ENCODE data around the gene ABHD17B.

Gene ABHD17B

GRCh38 chr9:71861618-71862017, 49.4 kb downstream of the ABHD17B start:
- no peak overlapping the region for H3K4me3 ChIP-seq
- no peak overlapping the region for H3K9ac ChIP-seq
- peaks cover 21 to 48% (median 34%) of the 10 kb centered on the region in 11 experiments for H3K9me3 ChIP-seq (replicated peaks in 1 of 11)
- H4K20me1 ChIP-seq: peaks cover 0 to 3% (median 0%) of the 10 kb centered on the region in 11 experiments; a peak in 1 of 22 replicates
- H3K4me2 ChIP-seq: no peak overlapping the region
- no peak overlapping the region for H3K27ac ChIP-seq
- TF ChIP-seq Cebpa-rat (IDR thresholded peaks at IDR 0.05): no peak
- H3K36me3 ChIP-seq: peaks cover 57 to 96% (median 72%) of the 10 kb centered on the region in 11 experiments
- H3K27me3 ChIP-seq: no peaks in the 10 kb centered on the region
- peaks cover 0 to 12% (median 3%) of the 10 kb centered on the region in 10 experiments; a peak in 9 of 20 replicates for H3K4me1 ChIP-seq

DNA sequence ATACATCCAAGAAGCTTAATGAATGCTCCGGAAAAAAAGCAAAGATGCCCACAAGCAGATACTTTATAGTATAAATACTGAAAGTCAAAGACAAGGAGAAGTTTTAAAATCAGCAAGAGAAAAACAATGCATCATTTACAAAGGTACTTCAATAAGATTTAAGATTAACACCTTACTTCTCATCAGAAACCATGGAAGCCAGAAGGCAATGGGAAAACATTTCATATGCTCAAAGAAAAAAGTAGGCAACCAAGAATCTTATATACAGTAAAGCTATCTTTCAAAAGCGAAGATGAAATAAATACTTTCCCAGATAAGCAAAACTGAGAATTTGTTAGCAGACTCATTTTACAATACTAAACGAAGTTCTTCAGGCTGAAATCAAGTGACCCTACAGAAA, 51.1 kb downstream of the ABHD17B start:
- H3K4me3 ChIP-seq: no peak overlapping the region
- H3K36me3 ChIP-seq: peaks cover 43 to 82% (median 57%) of the 10 kb centered on the region in 11 experiments
- H3K4me1 ChIP-seq: peaks cover 0 to 12% (median 3%) of the 10 kb centered on the region in 10 experiments; a peak in 9 of 20 replicates
- H3K9ac ChIP-seq: no peak overlapping the region
- H3K4me2 ChIP-seq: no peak overlapping the region
- H4K20me1 ChIP-seq: peaks cover 0 to 4% (median 0%) of the 10 kb centered on the region in 11 experiments; a peak in 1 of 22 replicates
- H3K27me3 ChIP-seq: no peaks in the 10 kb centered on the region
- TF ChIP-seq Cebpa-rat (IDR thresholded peaks at IDR 0.05): no peak
- peaks cover 21 to 44% (median 34%) of the 10 kb centered on the region in 11 experiments for H3K9me3 ChIP-seq (replicated peaks in 1 of 11)
- H3K27ac ChIP-seq: no peak overlapping the region

- peaks cover 0 to 12% (median 3%) of the 10 kb centered on the region in 10 experiments; a peak in 9 of 20 replicates for H3K4me1 ChIP-seq
- no peak overlapping the region for H3K27ac ChIP-seq
- H3K27me3 ChIP-seq: no peaks in the 10 kb centered on the region
- no peak overlapping the region for H3K4me3 ChIP-seq
- no peak overlapping the region for H3K9ac ChIP-seq
- H3K4me2 ChIP-seq: peak overlapping the region in 4 of 11 experiments; percentile 28 to 46 (median 40); a peak in 7 of 22 replicates
- H4K20me1 ChIP-seq: peaks cover 0 to 4% (median 0%) of the 10 kb centered on the region in 11 experiments; a peak in 1 of 22 replicates
- TF ChIP-seq Cebpa-rat (IDR thresholded peaks at IDR 0.05): no peak
- peaks cover 21 to 44% (median 32%) of the 10 kb centered on the region in 11 experiments for H3K9me3 ChIP-seq (replicated peaks in 1 of 11)
- H3K36me3 ChIP-seq: peaks cover 34 to 82% (median 47%) of the 10 kb centered on the region in 11 experiments
Measured at GRCh38 chr9:71858812-71859211, 52.2 kb downstream of the ABHD17B start.

GRCh38 chr9:71858102-71858798, 52.7 kb downstream of the ABHD17B start:
- no peak overlapping the region for H3K27ac ChIP-seq

DNA sequence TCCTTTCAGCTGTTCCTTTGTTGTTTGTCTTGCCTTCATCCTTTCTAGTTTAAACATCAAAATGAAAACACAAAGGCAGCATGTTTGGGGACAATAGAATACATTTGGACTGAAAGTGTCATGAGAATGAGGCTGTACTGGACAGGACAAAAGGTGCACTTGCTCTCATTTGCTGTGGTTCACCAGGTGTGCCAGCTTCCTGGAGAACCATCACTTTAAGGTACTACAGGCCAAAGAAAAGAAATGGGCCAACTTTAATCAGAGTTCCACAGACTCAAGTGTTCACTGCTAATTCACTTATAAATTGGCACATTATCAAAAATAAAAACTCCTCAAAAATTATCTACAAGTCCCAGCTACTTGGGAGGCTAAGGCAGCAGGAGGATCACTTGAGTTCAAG, 53.8 kb downstream of the ABHD17B start:
- Histone ChIP-seq H4K20me1 (peaks cover 0 to 4% (median 0%) of the 10 kb centered on the region in 11 experiments; a peak in 1 of 22 replicates), H3K9me3 (replicated peaks in 1 of 11) (peaks cover 21 to 33% (median 26%) of the 10 kb centered on the region in 11 experiments), H3K9ac (no peak overlapping the region), H3K4me2 (no peak overlapping the region), H3K36me3 (peaks cover 21 to 66% (median 30%) of the 10 kb centered on the region in 11 experiments; a peak in 21 of 22 replicates), H3K4me1 (peaks cover 0 to 12% (median 3%) of the 10 kb centered on the region in 10 experiments; a peak in 9 of 20 replicates), H3K27ac (no peak overlapping the region), H3K4me3 (no peak overlapping the region), H3K27me3 (no peaks in the 10 kb centered on the region)
- no peak for TF ChIP-seq Cebpa-rat (IDR thresholded peaks at IDR 0.05)

More at GRCh38 chr9:71858102-71858798, 52.7 kb downstream of the ABHD17B start:
- no peak overlapping the region for H3K9ac ChIP-seq
- H3K27me3 ChIP-seq: no peaks in the 10 kb centered on the region
- peaks cover 21 to 38% (median 32%) of the 10 kb centered on the region in 11 experiments for H3K9me3 ChIP-seq (replicated peaks in 1 of 11)
- H3K4me1 ChIP-seq: peaks cover 0 to 12% (median 3%) of the 10 kb centered on the region in 10 experiments; a peak in 9 of 20 replicates
- H3K4me2 ChIP-seq: no peak overlapping the region
- H4K20me1 ChIP-seq: peaks cover 0 to 4% (median 0%) of the 10 kb centered on the region in 11 experiments; a peak in 1 of 22 replicates
- no peak overlapping the region for H3K4me3 ChIP-seq
- H3K36me3 ChIP-seq: peaks cover 29 to 76% (median 41%) of the 10 kb centered on the region in 11 experiments; a peak in 21 of 22 replicates
- no peak for TF ChIP-seq Cebpa-rat (IDR thresholded peaks at IDR 0.05)

- Histone ChIP-seq H3K27ac (no peak overlapping the region), H3K9ac (no peak overlapping the region), H4K20me1 (peaks cover 0 to 4% (median 0%) of the 10 kb centered on the region in 11 experiments; a peak in 1 of 22 replicates), H3K36me3 (peaks cover 3 to 42% (median 7%) of the 10 kb centered on the region in 11 experiments; a peak in 15 of 22 replicates), H3K9me3 (replicated peaks in 1 of 11) (peaks cover 3 to 9% (median 5%) of the 10 kb centered on the region in 11 experiments; a peak in 19 of 22 replicates), H3K4me1 (peaks cover 0 to 11% (median 3%) of the 10 kb centered on the region in 10 experiments; a peak in 9 of 20 replicates), H3K4me3 (no peak overlapping the region), H3K27me3 (no peaks in the 10 kb centered on the region), H3K4me2 (no peak overlapping the region)
- no peak for TF ChIP-seq Cebpa-rat (IDR thresholded peaks at IDR 0.05)
Measured at GRCh38 chr9:71854811-71855210, 56.2 kb downstream of the ABHD17B start.

GRCh38 chr9:71853084-71853483, 57.9 kb downstream of the ABHD17B start:
- TF ChIP-seq Cebpa-rat (IDR thresholded peaks at IDR 0.05): no peak
- no peak overlapping the region for H3K9ac ChIP-seq
- peaks cover 0 to 28% (median 4%) of the 10 kb centered on the region in 11 experiments; a peak in 7 of 22 replicates for H3K36me3 ChIP-seq
- peaks cover 0 to 4% (median 0%) of the 10 kb centered on the region in 11 experiments; a peak in 1 of 22 replicates for H4K20me1 ChIP-seq
- no peak overlapping the region for H3K27ac ChIP-seq
- H3K4me1 ChIP-seq: no peaks in the 10 kb centered on the region
- H3K9me3 ChIP-seq (replicated peaks in 1 of 11): peaks cover 0 to 8% (median 0%) of the 10 kb centered on the region in 11 experiments; a peak in 3 of 22 replicates
- no peak overlapping the region for H3K4me3 ChIP-seq
- H3K27me3 ChIP-seq: no peaks in the 10 kb centered on the region
- no peak overlapping the region for H3K4me2 ChIP-seq

GRCh38 chr9:71850996-71851395, 60.0 kb downstream of the ABHD17B start:
- H3K27me3 ChIP-seq: no peaks in the 10 kb centered on the region
- H4K20me1 ChIP-seq: 0 out of 22 replicates have a peak, but pooled peaks cover 0 to 4% (median 0%) of the 10 kb centered on the region in 11 experiments
- H3K9ac ChIP-seq: no peak overlapping the region
- no peak overlapping the region for H3K27ac ChIP-seq
- H3K36me3 ChIP-seq: peaks cover 0 to 13% (median 3%) of the 10 kb centered on the region in 11 experiments; a peak in 5 of 22 replicates
- no peak for TF ChIP-seq Cebpa-rat (IDR thresholded peaks at IDR 0.05)
- peaks cover 0 to 8% (median 0%) of the 10 kb centered on the region in 11 experiments; a peak in 3 of 22 replicates for H3K9me3 ChIP-seq (replicated peaks in 1 of 11)
- no peak overlapping the region for H3K4me3 ChIP-seq
- H3K4me2 ChIP-seq: no peak overlapping the region
- H3K4me1 ChIP-seq: no peaks in the 10 kb centered on the region

GRCh38 chr9:71847892-71848291, 63.1 kb downstream of the ABHD17B start:
- no peak for TF ChIP-seq Cebpa-rat (IDR thresholded peaks at IDR 0.05)
- Histone ChIP-seq H3K4me1 (no peaks in the 10 kb centered on the region), H3K9me3 (replicated peaks in 1 of 11) (peaks cover 0 to 8% (median 0%) of the 10 kb centered on the region in 11 experiments; a peak in 3 of 22 replicates), H3K4me3 (no peak overlapping the region), H3K9ac (no peak overlapping the region), H3K4me2 (no peak overlapping the region), H4K20me1 (no peaks in the 10 kb centered on the region), H3K27me3 (no peaks in the 10 kb centered on the region), H3K36me3 (0 out of 22 replicates have a peak, but pooled peaks cover 0 to 4% (median 0%) of the 10 kb centered on the region in 11 experiments), H3K27ac (no peak overlapping the region)
